Muscle layer of duodenum (tissue), 2 donors: ENCODE results near the gene IARS2.
A peak's percentile ranks its signal among the peaks of the same experiment; 100 is the strongest.

Source experiments
- H3K27ac ChIP-seq: one replicate; pipeline ENCODE4 v1.7.0; 2013; ENCODE audit warnings: mild to moderate bottlenecking, low read length
- H3K27me3 ChIP-seq: one replicate; pipeline ENCODE4 v1.7.0; 2013; ENCODE audit warnings: low read depth, mild to moderate bottlenecking, control low read depth, low read length
- H3K36me3 ChIP-seq, 2 donors: one replicate each; pipeline ENCODE4 v1.7.0; 2013; ENCODE audit warnings: low read length in 2 of 2, control low read depth in 1 of 2, mild to moderate bottlenecking in 1 of 2; ENCODE audit not compliant: insufficient read depth in 2 of 2, control insufficient read depth in 1 of 2
- H3K4me1 ChIP-seq, 2 donors: one replicate each; pipeline ENCODE4 v1.7.0; 2013; ENCODE audit warnings: low read length in 2 of 2, mild to moderate bottlenecking in 2 of 2, control low read depth in 1 of 2, moderate library complexity in 1 of 2; ENCODE audit not compliant: insufficient read depth in 2 of 2, control insufficient read depth in 1 of 2
- H3K4me3 ChIP-seq, 2 donors: one replicate each; pipeline ENCODE4 v1.7.0; 2013; ENCODE audit warnings: low read length in 2 of 2, low read depth in 1 of 2, mild to moderate bottlenecking in 1 of 2
- H3K9me3 ChIP-seq, 2 donors: one replicate each; pipeline ENCODE4 v1.7.0; 2013; ENCODE audit warnings: low read length in 2 of 2, control low read depth in 1 of 2, mild to moderate bottlenecking in 1 of 2; ENCODE audit not compliant: control insufficient read depth in 1 of 2
- donor health status: healthy.

IARS2 gene

DNA sequence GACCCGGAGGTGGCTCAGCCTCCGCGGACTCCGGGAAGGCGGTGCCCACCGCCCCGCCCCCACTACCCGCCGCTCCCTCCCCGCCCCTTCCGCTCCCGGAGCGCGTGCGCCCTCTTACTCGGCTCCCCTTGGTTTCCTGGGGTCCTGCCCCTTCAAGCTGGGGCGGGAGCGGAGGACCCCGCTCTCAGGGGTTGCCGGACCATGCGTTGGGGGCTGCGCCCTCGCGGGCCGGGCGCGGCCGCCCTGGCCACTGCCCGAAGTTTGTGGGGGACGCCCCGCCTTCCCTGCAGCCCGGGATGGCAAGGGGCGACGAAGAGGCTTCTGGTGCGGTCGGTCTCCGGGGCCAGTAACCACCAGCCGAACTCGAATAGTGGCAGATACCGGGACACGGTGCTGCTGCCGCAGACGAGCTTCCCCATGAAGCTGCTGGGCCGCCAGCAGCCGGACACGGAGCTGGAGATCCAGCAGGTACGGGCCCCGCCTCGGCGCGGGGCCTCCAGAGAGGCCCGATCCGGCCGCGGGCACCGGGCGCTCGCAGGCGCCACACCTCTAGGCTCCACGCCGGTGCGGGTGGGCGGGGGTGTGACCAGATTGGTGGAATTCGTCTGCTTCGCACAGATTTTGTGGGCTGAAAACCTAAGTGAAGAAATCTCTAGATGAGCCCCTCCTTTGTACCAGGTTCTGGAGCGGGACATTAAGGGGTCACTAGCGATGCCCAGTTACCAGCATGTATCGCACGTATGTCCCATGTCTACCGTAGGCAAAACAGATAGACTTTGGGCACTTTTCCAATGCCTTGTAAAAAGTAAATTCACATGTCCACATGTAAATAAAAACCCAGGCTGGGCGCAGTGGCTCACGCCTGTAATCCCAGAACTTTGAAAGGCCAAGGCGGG lies at the start of gene IARS2:
Gene IARS2 (plus strand): TSS at position 117 of the 896 bp plus-strand sequence. CDS start 85 bp downstream, at position 202.
- Histone ChIP-seq H3K36me3 (peaks cover 4 to 9% of the 10 kb centered on the region in 2 donors), H3K4me1 (peaks cover 0 to 20% of the 10 kb centered on the region in 2 donors), H3K4me3 (peak within 1 kb of the TSS; percentile 65 to 90), H3K27me3 (no peaks in the 10 kb centered on the region), H3K27ac (peak within 1 kb of the TSS; percentile 83), H3K9me3 (no peaks in the 10 kb centered on the region)

DNA sequence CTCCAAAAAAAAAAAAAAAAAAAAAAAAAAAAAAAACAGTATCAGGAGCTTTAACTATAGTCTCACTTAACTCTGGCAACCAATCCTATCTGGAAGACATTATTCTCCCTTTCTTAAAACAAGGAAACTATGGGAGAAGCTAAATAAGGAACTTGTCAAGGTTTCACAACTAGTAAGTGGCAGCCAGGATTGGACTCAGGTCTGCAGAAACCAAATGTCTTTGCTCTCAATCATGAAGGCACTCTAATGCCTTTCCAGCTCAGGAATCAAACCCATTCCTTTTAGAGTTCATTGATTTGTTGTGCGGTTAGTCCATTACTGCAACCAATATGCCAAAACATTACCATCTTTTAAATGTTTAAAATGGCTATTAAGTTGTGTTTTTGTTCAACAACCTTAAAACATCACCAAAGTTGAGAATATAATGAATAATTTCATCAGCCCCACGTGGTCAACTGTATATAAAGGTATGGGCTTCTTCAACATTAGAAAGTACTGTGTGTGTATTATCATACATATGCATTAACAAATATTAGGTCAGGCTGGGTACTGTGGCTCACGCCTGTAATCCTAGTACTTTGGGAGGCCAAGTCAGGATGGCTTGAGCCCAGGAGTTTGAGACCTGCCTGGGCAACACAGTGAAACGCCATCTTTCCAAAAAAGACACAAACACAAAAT lies 49.1 kb upstream of the IARS2 start:
- Histone ChIP-seq H3K4me3 (peak overlapping the region; percentile 58 to 85), H3K9me3 (no peaks in the 10 kb centered on the region), H3K27ac (peak overlapping the region; percentile 75), H3K36me3 (peaks cover 0 to 8% of the 10 kb centered on the region in 2 donors), H3K4me1 (peaks cover 0 to 8% of the 10 kb centered on the region in 2 donors), H3K27me3 (no peaks in the 10 kb centered on the region)

DNA sequence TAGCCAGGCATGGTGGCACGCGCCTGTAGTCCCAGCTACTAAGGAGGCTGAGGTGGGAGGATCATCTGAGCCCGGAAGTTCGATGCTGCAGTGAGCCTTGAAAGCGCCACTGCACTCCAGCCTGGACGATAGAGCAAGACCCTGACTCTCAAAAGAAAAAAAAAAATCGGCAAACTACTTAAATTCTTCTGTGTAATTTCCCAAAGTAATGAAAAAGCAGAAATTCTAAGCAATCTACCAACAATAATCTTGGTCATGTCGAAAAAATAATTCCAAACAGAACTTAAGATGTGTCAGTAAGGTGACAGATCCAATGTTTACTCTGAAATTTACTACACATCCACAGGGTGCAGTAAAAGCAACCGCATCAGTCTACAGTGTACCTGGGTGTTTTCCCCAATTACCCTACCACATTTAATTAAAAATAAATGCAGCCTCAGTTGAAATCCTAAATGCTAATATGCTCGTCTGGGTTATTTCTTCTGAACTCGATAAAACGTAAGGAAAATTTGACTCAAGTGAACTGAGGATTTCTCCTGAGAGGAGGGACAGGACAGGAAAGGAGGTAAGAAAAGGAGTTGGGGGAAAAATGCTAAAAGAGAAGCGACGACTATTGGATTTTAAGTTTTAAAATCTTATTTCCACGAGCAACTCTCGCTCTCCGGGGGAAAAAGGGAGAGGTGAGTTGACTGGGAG lies 48.4 kb upstream of the IARS2 start:
- Histone ChIP-seq H3K4me3 (peak overlapping the region; percentile 58 to 85), H3K27ac (peak overlapping the region; percentile 75), H3K36me3 (peaks cover 0 to 3% of the 10 kb centered on the region in 2 donors), H3K9me3 (no peaks in the 10 kb centered on the region), H3K4me1 (peaks cover 0 to 8% of the 10 kb centered on the region in 2 donors), H3K27me3 (no peaks in the 10 kb centered on the region)

- no peaks in the 10 kb centered on the region for H3K9me3 ChIP-seq
- H3K4me3 ChIP-seq = peak within 1 kb of the TSS; percentile 58 to 85
- peaks cover 0 to 8% of the 10 kb centered on the region in 2 donors for H3K4me1 ChIP-seq
- H3K27me3 ChIP-seq = no peaks in the 10 kb centered on the region
- peaks cover 0 to under 1% of the 10 kb centered on the region in 2 donors for H3K36me3 ChIP-seq
- peak within 1 kb of the TSS; percentile 75 for H3K27ac ChIP-seq
Measured at GRCh38 chr1:220046052-220046930, 47.6 kb upstream of the IARS2 start, which contains the start of gene EPRS1. EPRS1 (minus strand) TSS chr1:220046505; CDS start chr1:220046388, 117 bp downstream.

DNA sequence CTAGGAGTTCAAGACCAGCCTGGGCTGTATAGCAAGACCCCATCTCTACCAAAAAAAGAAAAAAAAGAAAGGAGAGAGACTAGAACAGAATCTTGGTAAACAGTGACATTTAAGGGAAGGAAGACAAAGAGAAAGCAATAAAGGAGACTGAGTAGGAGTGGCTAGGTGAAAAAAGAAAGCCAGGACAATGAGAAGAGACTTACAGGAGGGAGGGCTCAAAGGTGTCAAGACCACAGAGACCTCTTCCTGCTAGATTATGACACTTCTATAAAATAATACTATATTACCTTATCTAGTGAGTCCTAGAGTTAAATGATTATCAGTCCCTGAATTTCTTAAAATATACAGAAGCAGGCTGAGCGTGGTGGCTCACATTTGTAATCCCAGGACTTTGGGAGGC lies 37.6 kb upstream of the IARS2 start:
- Histone ChIP-seq H3K27ac (no peak overlapping the region), H3K4me3 (no peak overlapping the region), H3K9me3 (no peaks in the 10 kb centered on the region), H3K36me3 (peaks cover 8 to 11% of the 10 kb centered on the region in 2 donors), H3K27me3 (no peaks in the 10 kb centered on the region), H3K4me1 (no peaks in the 10 kb centered on the region)

DNA sequence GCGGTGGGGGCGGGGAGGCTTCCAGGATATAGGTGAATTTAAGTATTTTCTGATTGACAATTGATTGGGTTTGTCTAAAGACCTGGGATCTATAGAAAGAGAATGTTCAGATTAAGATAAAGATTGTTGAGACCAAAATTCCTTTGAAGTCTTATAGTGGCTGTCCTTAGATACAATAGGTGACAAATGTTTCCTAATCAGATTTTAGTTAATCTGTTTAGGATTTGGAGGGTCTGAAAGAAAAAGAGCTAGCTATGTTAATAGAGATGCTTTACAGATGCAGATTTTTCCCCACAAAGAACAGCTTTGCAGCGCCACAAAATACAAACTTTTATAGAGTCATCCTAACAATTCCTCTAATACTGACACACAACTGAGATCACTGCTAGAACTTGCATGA lies 33.1 kb upstream of the IARS2 start:
- H3K27ac ChIP-seq = no peak overlapping the region
- H3K27me3 ChIP-seq = no peaks in the 10 kb centered on the region
- H3K9me3 ChIP-seq = no peaks in the 10 kb centered on the region
- H3K36me3 ChIP-seq = peaks cover 21 to 32% of the 10 kb centered on the region in 2 donors
- H3K4me1 ChIP-seq = no peaks in the 10 kb centered on the region
- H3K4me3 ChIP-seq = no peak overlapping the region

- Histone ChIP-seq H3K27me3 (no peaks in the 10 kb centered on the region), H3K36me3 (peaks cover 35 to 41% of the 10 kb centered on the region in 2 donors)
Measured at GRCh38 chr1:220062629-220063028, 31.3 kb upstream of the IARS2 start.

GRCh38 chr1:220067269-220068204 lies 26.4 kb upstream of the IARS2 start:
- Histone ChIP-seq H3K4me1 (no peaks in the 10 kb centered on the region), H3K9me3 (no peaks in the 10 kb centered on the region), H3K27me3 (no peaks in the 10 kb centered on the region), H3K36me3 (peaks cover 32 to 40% of the 10 kb centered on the region in 2 donors), H3K27ac (no peak overlapping the region), H3K4me3 (no peak overlapping the region)

More at GRCh38 chr1:220062629-220063028, 31.3 kb upstream of the IARS2 start:
- Histone ChIP-seq H3K27ac (no peak overlapping the region), H3K9me3 (no peaks in the 10 kb centered on the region), H3K4me1 (no peaks in the 10 kb centered on the region), H3K4me3 (no peak overlapping the region)

DNA sequence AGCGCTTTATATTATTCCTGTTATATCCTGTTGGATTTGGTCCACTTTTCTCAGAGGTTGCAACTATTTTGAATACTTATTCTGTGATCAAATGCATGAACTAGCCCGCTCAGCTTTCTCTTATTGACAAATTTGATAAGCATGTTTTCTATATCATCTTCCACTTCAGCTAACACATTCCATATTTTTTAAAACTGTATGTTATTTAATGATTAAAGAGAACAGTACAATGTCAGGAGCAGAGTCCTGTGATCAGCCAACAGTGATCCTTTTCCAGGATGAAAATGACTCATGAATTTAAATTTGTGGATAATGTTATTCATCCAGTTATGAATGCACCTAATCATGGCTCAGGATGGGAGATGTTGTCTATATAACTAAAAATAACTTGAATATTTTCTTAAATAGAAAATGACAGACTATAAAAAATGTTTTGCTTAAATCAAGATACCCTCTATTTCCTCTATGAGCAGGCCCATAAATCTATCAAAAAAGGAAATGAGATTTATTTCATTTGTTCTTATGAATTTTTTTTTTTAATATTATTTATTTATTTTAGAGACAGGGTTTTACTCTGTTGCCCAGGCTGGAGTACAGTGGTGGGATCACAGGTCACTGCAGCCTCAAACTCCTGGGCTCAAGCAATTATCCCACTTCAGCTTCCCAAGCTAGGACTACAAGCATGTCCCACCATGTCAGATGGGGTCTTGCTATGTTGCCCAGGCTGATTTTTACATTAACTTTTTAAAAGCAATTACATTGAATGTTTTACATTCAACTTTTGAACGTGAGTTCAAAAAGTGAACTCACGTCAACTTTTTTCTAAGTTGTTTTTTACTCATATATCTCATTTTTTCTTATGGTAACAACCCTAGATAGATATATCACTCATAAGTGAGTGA lies 16.8 kb upstream of the IARS2 start:
- Histone ChIP-seq H3K36me3 (peaks cover 15 to 21% of the 10 kb centered on the region in 2 donors), H3K9me3 (no peaks in the 10 kb centered on the region), H3K27ac (no peak overlapping the region), H3K4me1 (no peaks in the 10 kb centered on the region), H3K27me3 (no peaks in the 10 kb centered on the region), H3K4me3 (no peak overlapping the region)
